SK-N-SH (cell line): ENCODE measurements around the gene SAT1.

Source experiments
- CTCF ChIP-seq: fragments of 200-600 bp; sonication (generic); IDR thresholded peaks from 2 replicates; pipeline ENCODE4 v1.6.1; 2017; ENCODE audit warnings: antibody characterized with exemption, mild to moderate bottlenecking, moderate library complexity
- EP300 ChIP-seq, 2 experiments: IDR thresholded peaks; 2 replicates each; pipeline versions ENCODE4 v1.4.0 to v1.6.1; 2012; ENCODE audit warnings: borderline replicate concordance in 1 of 2, low read depth in 1 of 2, low read length in 1 of 2
- EZH2phosphoT487 ChIP-seq: fragments of 200-600 bp; sonication (generic); IDR thresholded peaks from 2 replicates; pipeline ENCODE4 v1.6.1; 2017; ENCODE audit warnings: low read depth, mixed run types, mild to moderate bottlenecking, antibody characterized with exemption, moderate library complexity, borderline replicate concordance
- FOXJ3 ChIP-seq: sonication (generic); formaldehyde crosslinking; IDR thresholded peaks from 2 replicates; pipeline ENCODE4 v1.5.1; 2020; ENCODE audit warnings: mild to moderate bottlenecking, missing genetic modification reagents
- MAX ChIP-seq: IDR thresholded peaks from 2 replicates; pipeline ENCODE4 v1.4.0; 2012; ENCODE audit warnings: low read depth
- MXI1 ChIP-seq: IDR thresholded peaks from 2 replicates; pipeline ENCODE4 v1.6.1; 2012; ENCODE audit warnings: mild to moderate bottlenecking, low read depth, low read length, improper control_type of control experiment
- POLR2AphosphoS5 ChIP-seq: IDR thresholded peaks from 2 replicates; pipeline ENCODE4 v1.6.1; 2012; ENCODE audit warnings: low read depth, low read length
- RAD21 ChIP-seq: IDR thresholded peaks from 2 replicates; pipeline ENCODE4 v1.6.1; 2012; ENCODE audit warnings: mild to moderate bottlenecking, low read length
- RFX5 ChIP-seq: IDR thresholded peaks from 2 replicates; pipeline ENCODE4 v1.6.1; 2012; ENCODE audit warnings: mild to moderate bottlenecking, improper control_type of control experiment, low read length
- TAF1 ChIP-seq: IDR thresholded peaks from 2 replicates; pipeline ENCODE4 v1.6.1; 2012; ENCODE audit warnings: low read depth, mild to moderate bottlenecking, low read length, moderate library complexity, borderline replicate concordance
- TCF12 ChIP-seq: IDR thresholded peaks from 2 replicates; pipeline ENCODE4 v1.4.0; 2012
- TF ChIP-seq, protein P1 (sequence below): IDR thresholded peaks from 2 replicates; pipeline ENCODE4; 2012

DNA sequence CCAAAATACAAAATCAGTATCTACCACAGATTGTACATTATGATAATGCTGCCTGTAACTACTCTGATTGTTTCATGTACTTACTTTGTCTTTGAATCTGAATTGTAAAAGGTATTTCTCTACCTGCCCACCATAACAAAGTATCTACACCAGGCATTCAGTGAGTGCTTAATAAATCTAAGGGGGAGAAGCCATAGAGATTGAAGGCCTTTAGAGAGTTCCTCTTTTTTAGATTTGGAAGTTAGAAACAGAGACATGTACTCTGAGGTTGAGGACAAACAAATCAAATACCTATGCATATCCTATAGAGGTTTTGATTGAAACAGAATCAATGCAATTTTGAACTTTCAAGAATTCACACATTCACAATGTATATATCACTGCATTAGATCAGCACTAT is 42.7 kb downstream of the SAT1 start:
- TF ChIP-seq MAX (no peak), EP300 (IDR thresholded peaks at IDR 0.05; ENCODE audit: borderline replicate concordance in 1 of 2, low read depth in 1 of 2, low read length in 1 of 2) (no peak), CTCF (no peak), POLR2AphosphoS5 (no peak), RFX5 (no peak), MXI1 (no peak), EZH2phosphoT487 (no peak), TAF1 (no peak), FOXJ3 (CRISPR knock-in tag) (no peak), RAD21 (no peak), TCF12 (no peak)
- TF ChIP-seq, protein P1, sequence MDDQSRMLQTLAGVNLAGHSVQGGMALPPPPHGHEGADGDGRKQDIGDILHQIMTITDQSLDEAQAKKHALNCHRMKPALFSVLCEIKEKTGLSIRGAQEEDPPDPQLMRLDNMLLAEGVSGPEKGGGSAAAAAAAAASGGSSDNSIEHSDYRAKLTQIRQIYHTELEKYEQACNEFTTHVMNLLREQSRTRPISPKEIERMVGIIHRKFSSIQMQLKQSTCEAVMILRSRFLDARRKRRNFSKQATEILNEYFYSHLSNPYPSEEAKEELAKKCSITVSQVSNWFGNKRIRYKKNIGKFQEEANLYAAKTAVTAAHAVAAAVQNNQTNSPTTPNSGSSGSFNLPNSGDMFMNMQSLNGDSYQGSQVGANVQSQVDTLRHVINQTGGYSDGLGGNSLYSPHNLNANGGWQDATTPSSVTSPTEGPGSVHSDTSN, result no peak
